Liver (tissue), 3 donors: Measurements from ENCODE around the gene TMEM101.

Experiments used
- CTCF ChIP-seq: fragments of 150-350 bp; IDR thresholded peaks from 2 replicates; pipeline ENCODE4 v1.5.1; 2017; ENCODE audit warnings: improper control_type of control experiment, low read depth, low read length; ENCODE audit not compliant: missing input control
- EGR1 ChIP-seq, 2 donors: IDR thresholded peaks; 2 replicates each; pipeline ENCODE4 v1.6.1; 2016 to 2018; ENCODE audit warnings: antibody characterized with exemption in 2 of 2, low read depth in 2 of 2
- FOXA1 ChIP-seq: IDR thresholded peaks from 2 replicates; pipeline ENCODE4 v1.6.1; 2016; ENCODE audit warnings: antibody characterized with exemption
- GABPA ChIP-seq, 2 donors: IDR thresholded peaks in 1 of 2; conservative IDR thresholded peaks in 1 of 2; 2 replicates each; pipeline ENCODE4 v1.6.1; 2016; ENCODE audit warnings: antibody characterized with exemption in 2 of 2, mild to moderate bottlenecking in 1 of 2, moderate library complexity in 1 of 2
- JUND ChIP-seq, 2 donors: IDR thresholded peaks; 2 replicates each; pipeline ENCODE4 v1.6.1; 2016; ENCODE audit warnings: antibody characterized with exemption in 2 of 2
- NR2F2 ChIP-seq: IDR thresholded peaks from 2 replicates; pipeline ENCODE4 v1.6.1; 2016; ENCODE audit warnings: antibody characterized with exemption
- RAD21 ChIP-seq, 2 donors: IDR thresholded peaks; 2 replicates each; pipeline ENCODE4 v1.6.1; 2016; ENCODE audit warnings: antibody characterized with exemption in 2 of 2, mild to moderate bottlenecking in 2 of 2
- REST ChIP-seq: IDR thresholded peaks from 2 replicates; pipeline ENCODE4 v1.6.1; 2016; ENCODE audit warnings: antibody characterized with exemption, mild to moderate bottlenecking
- RXRA ChIP-seq, 2 donors: IDR thresholded peaks; 2 replicates each; pipeline ENCODE4 v1.6.1; 2017 to 2018; ENCODE audit warnings: antibody characterized with exemption in 2 of 2, mild to moderate bottlenecking in 1 of 2
- TAF1 ChIP-seq: conservative IDR thresholded peaks from 2 replicates; pipeline ENCODE4 v1.6.1; 2016; ENCODE audit warnings: antibody characterized with exemption, mild to moderate bottlenecking
- YY1 ChIP-seq: IDR thresholded peaks from 2 replicates; pipeline ENCODE4 v1.6.1; 2016; ENCODE audit warnings: antibody characterized with exemption, mild to moderate bottlenecking
- TF ChIP-seq, protein P1 (sequence below): IDR thresholded peaks from 2 replicates; pipeline ENCODE4 v1.6.1; 2016; ENCODE audit warnings: antibody characterized with exemption
- TF ChIP-seq, protein P2 (sequence below): IDR thresholded peaks from 2 replicates; pipeline ENCODE4 v1.6.1; 2016; ENCODE audit warnings: antibody characterized with exemption
- TF ChIP-seq, protein P3 (sequence below): IDR thresholded peaks from 2 replicates; pipeline ENCODE4 v1.6.1; 2016; ENCODE audit warnings: antibody characterized with exemption
- donor health status: healthy.
- donor health status: healthy.

- no peak for TF ChIP-seq GABPA (IDR thresholded peaks at IDR 0.05 in 1 of 2, conservative IDR thresholded peaks at IDR 0.05 in 1 of 2)
- no peak for TF ChIP-seq REST
- no peak for TF ChIP-seq CTCF
- TF ChIP-seq YY1 = no peak
- TF ChIP-seq, protein P1, sequence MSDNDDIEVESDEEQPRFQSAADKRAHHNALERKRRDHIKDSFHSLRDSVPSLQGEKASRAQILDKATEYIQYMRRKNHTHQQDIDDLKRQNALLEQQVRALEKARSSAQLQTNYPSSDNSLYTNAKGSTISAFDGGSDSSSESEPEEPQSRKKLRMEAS = no peak
- TF ChIP-seq FOXA1 = no peak
- TF ChIP-seq TAF1 = no peak
- TF ChIP-seq, protein P2, sequence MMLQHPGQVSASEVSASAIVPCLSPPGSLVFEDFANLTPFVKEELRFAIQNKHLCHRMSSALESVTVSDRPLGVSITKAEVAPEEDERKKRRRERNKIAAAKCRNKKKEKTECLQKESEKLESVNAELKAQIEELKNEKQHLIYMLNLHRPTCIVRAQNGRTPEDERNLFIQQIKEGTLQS = no peak
- TF ChIP-seq JUND (IDR thresholded peaks at IDR 0.05) = no peak
- TF ChIP-seq RAD21 (IDR thresholded peaks at IDR 0.05) = no peak
- TF ChIP-seq, protein P3, sequence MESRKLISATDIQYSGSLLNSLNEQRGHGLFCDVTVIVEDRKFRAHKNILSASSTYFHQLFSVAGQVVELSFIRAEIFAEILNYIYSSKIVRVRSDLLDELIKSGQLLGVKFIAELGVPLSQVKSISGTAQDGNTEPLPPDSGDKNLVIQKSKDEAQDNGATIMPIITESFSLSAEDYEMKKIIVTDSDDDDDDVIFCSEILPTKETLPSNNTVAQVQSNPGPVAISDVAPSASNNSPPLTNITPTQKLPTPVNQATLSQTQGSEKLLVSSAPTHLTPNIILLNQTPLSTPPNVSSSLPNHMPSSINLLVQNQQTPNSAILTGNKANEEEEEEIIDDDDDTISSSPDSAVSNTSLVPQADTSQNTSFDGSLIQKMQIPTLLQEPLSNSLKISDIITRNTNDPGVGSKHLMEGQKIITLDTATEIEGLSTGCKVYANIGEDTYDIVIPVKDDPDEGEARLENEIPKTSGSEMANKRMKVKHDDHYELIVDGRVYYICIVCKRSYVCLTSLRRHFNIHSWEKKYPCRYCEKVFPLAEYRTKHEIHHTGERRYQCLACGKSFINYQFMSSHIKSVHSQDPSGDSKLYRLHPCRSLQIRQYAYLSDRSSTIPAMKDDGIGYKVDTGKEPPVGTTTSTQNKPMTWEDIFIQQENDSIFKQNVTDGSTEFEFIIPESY = no peak
- TF ChIP-seq RXRA (IDR thresholded peaks at IDR 0.05) = no peak
- TF ChIP-seq EGR1 (IDR thresholded peaks at IDR 0.05; ENCODE audit: low read depth in 2 of 2) = no peak
- no peak for TF ChIP-seq NR2F2
Observed at GRCh38 chr17:43992641-43993040, 22.1 kb downstream of the TMEM101 start.
